Thoracic aorta (tissue), 2 donors: ENCODE results near the gene CDH15. TPM values are rescaled to one million over a fixed set of nuclear protein-coding genes. Genes with fewer than 3 reads are reported as not detected.

Source experiments
- ATAC-seq: fragments of 150-250 bp; one replicate; pipeline ENCODE4 v1.8.0; 2017; ENCODE audit warnings: low read depth; ENCODE audit not compliant: insufficient number of reproducible peaks, low FRiP score
- DNase-seq: peaks from one replicate; pipeline ENCODE4 v3.0.0-alpha.2; 2020; ENCODE audit warnings: low spot score
- H3K27ac ChIP-seq, 2 donors: fragments of 200-600 bp; sonication (generic); 1 replicate in 1 of 2; 2 replicates in 1 of 2; pipeline ENCODE4 v1.5.1; 2016; ENCODE audit warnings: mild to moderate bottlenecking in 2 of 2, moderate library complexity in 2 of 2
- H3K27me3 ChIP-seq: fragments of 200-600 bp; sonication (generic); replicated peaks from 2 replicates; pipeline ENCODE4 v1.6.0; 2016; ENCODE audit warnings: mild to moderate bottlenecking; ENCODE audit not compliant: insufficient read depth
- H3K36me3 ChIP-seq: fragments of 200-600 bp; sonication (generic); one replicate; pipeline ENCODE4 v1.5.1; 2016
- H3K4me1 ChIP-seq, 2 donors: fragments of 200-600 bp; sonication (generic); 1 replicate in 1 of 2; 2 replicates in 1 of 2; pipeline versions ENCODE4 v1.5.1 to v1.6.0; 2016; ENCODE audit warnings: low read depth in 2 of 2, mild to moderate bottlenecking in 1 of 2; ENCODE audit not compliant: control insufficient read depth in 1 of 2
- H3K4me3 ChIP-seq: fragments of 200-600 bp; sonication (generic); 2 replicates; pipeline ENCODE4 v1.5.1; 2016; ENCODE audit warnings: mild to moderate bottlenecking
- H3K9me3 ChIP-seq: fragments of 200-600 bp; sonication (generic); 2 replicates; pipeline ENCODE4 v1.5.1; 2016
- CTCF ChIP-seq: fragments of 200-600 bp; sonication (generic); IDR thresholded peaks from one replicate; pipeline ENCODE4 v1.5.1; 2019; ENCODE audit warnings: antibody characterized with exemption
- total RNA-seq, 2 donors: library from RNA; depleted of rRNA; stranded (reverse); fragments of >200 nt; gene quantifications; one replicate each; pipeline versions ENCODE4 v1.1.0 to v1.2.3, GENCODE V29; 2016

CDH15 gene
- total RNA-seq, 2 donors from 2014 or later: 1.4 TPM; not detected in 1

GRCh38 chr16:89159850-89160354 lies 11.6 kb upstream of the CDH15 start:
- no peaks in the 10 kb centered on the region for H3K27me3 ChIP-seq
- ATAC-seq: no peak
- no peak for TF ChIP-seq CTCF

GRCh38 chr16:89160977-89161701 lies 10.4 kb upstream of the CDH15 start:
- TF ChIP-seq CTCF: no peak
- Histone ChIP-seq H3K4me3 (no peak overlapping the region), H3K27me3 (no peaks in the 10 kb centered on the region), H3K27ac (no peak overlapping the region), H3K4me1 (peaks cover 4 to 11% of the 10 kb centered on the region in 2 donors), H3K9me3 (no peaks in the 10 kb centered on the region), H3K36me3 (no peaks in the 10 kb centered on the region)
- ATAC-seq: no peak
- no peak for DNase-seq

More at GRCh38 chr16:89159850-89160354, 11.6 kb upstream of the CDH15 start:
- Histone ChIP-seq H3K4me1 (peaks cover 16 to 23% of the 10 kb centered on the region in 2 donors), H3K4me3 (no peak overlapping the region), H3K36me3 (no peaks in the 10 kb centered on the region), H3K27ac (no peak overlapping the region), H3K9me3 (no peaks in the 10 kb centered on the region)
- DNase-seq: no peak

DNA sequence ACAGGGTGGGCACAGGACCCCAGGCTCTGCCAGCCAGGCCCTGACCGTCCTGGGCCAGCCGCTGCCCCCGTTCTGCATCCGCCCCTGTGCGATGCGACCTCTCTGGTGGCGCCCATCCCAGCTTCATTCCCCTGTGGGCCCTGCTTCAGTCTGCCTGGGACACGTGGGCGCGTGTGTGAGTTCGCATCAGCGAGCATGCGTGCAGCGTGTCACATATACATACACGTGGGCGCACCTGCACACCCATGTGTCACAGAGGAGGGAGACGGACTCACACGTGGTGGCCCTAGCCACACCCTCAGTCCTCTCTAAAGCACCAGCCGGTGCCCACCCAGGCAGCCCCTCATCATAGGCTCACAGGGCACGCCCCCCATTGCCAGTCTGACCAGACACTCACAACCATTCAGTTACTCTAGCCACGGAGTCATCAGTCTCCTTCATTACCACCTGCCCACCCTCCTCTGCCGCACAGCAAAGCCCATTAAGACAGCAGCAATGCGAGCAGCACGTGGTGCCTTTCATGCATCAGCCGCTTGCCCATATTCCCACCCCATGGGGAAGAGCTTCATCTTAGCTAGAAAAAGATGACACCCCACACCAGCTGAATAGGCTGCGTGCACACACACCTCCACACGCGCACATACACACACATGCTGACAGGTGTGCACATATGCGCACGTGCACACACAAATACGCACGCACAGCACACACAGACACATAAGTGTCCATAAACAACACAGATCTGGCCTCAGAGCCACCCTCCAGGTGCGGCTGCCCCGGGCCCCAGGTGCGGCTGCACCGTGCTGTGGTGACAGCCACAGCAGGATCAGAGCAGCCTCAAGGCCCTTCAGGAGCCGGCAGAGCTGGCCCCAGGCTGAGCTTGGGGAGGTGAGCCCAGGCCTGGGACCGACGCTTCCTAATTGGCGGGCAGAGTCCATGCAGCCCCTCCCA lies 9.5 kb upstream of the CDH15 start:
- Histone ChIP-seq H3K9me3 (no peaks in the 10 kb centered on the region), H3K27me3 (no peaks in the 10 kb centered on the region)
- no peak for TF ChIP-seq CTCF

DNA sequence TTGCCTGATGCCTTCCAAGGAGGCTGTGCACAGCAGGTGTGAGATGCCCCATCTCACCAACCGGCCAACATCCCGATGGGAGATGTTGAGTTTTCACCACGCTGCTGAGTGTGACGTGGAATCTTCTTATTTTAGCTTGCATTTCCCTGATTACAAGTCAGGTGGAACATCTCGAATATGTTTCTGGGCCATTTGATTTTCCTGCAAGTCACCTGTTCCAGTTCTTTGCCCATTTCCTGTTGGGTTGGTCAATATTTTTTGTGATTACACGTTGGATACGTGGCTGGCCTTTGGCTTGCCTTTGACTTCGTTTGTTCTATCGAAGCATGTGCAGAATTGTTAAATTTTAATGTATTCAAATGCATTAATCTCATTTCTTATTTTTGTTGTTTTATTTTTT lies 8.3 kb upstream of the CDH15 start:
- Histone ChIP-seq H3K9me3 (no peaks in the 10 kb centered on the region), H3K4me1 (no peaks in the 10 kb centered on the region), H3K27ac (no peak overlapping the region), H3K27me3 (no peaks in the 10 kb centered on the region), H3K4me3 (no peak overlapping the region), H3K36me3 (no peaks in the 10 kb centered on the region)
- DNase-seq (no peak), ATAC-seq (no peak)
- no peak for TF ChIP-seq CTCF

More for the DNA sequence above, 9.5 kb upstream of the CDH15 start:
- Histone ChIP-seq H3K27ac (no peak overlapping the region), H3K4me3 (no peak overlapping the region), H3K36me3 (no peaks in the 10 kb centered on the region), H3K4me1 (peaks cover 1 to 2% of the 10 kb centered on the region in 2 donors)
- no peak for ATAC-seq
- no peak for DNase-seq

DNA sequence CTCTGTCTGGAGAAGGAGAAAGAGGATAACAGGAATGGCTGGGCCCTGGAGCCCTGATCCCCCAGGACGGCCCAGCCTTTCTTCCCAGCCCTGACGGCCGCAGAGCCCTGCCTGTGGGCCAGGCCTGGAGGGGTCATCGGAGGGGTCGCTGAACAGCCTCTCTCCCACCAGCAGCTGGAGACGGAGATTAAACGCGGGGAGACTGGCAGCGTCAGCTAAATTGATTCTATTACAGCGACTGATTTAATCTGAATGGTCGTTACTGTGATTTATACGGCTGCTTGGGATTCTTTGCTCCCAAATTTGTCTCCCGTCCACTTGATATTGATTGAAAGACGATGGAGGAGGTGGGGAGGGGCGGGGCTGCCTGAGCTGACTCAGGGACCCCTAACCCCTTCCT lies 7.1 kb upstream of the CDH15 start:
- DNase-seq: no peak
- no peaks in the 10 kb centered on the region for H3K27me3 ChIP-seq
- no peaks in the 10 kb centered on the region for H3K36me3 ChIP-seq
- H3K4me3 ChIP-seq: no peak overlapping the region
- TF ChIP-seq CTCF: no peak
- H3K4me1 ChIP-seq: no peaks in the 10 kb centered on the region
- no peak overlapping the region for H3K27ac ChIP-seq
- no peak for ATAC-seq
- no peaks in the 10 kb centered on the region for H3K9me3 ChIP-seq
